Stimulated activated CD4-positive, alpha-beta T cell treated with anti-CD3 and anti-CD28 coated beads, Interleukin-4, amount 100 ng/mL, for 24 hours (primary cell): Measurements from ENCODE around the gene DEPDC5.

Experiments used
- DNase-seq: peaks from one replicate; pipeline ENCODE4 v3.0.0-alpha.2; 2020

The DEPDC5 gene

GRCh38 chr22:31952472-31952871, 198.7 kb downstream of the DEPDC5 start:
- no peak for DNase-seq

GRCh38 chr22:31953261-31953660, 199.4 kb downstream of the DEPDC5 start:
- DNase-seq, result no peak

- DNase-seq, result no peak
Observed at GRCh38 chr22:31954535-31955523, 201.0 kb downstream of the DEPDC5 start.

GRCh38 chr22:31956360-31956759, 202.5 kb downstream of the DEPDC5 start:
- no peak for DNase-seq
